Gastroesophageal sphincter (tissue), 3 donors: ENCODE measurements around the gene QDPR.

Experiments used
- POLR2AphosphoS5 ChIP-seq: sonication (generic); formaldehyde crosslinking; IDR thresholded peaks from one replicate; pipeline ENCODE4 v1.6.1; 2017; ENCODE audit warnings: antibody characterized with exemption
- TF ChIP-seq, protein P1 (sequence below), 4 experiments: fragments of 200-600 bp in 2 of 4; fragments of 450-650 bp in 2 of 4; sonication (generic) in 1 of 4; IDR thresholded peaks; one replicate each; pipeline ENCODE4 v1.5.1; 2017 to 2019; ENCODE audit warnings: antibody characterized with exemption in 4 of 4, mild to moderate bottlenecking in 2 of 4, moderate library complexity in 2 of 4

GRCh38 chr4:17546222-17546621, 34.3 kb upstream of the QDPR start:
- TF ChIP-seq, protein P1, sequence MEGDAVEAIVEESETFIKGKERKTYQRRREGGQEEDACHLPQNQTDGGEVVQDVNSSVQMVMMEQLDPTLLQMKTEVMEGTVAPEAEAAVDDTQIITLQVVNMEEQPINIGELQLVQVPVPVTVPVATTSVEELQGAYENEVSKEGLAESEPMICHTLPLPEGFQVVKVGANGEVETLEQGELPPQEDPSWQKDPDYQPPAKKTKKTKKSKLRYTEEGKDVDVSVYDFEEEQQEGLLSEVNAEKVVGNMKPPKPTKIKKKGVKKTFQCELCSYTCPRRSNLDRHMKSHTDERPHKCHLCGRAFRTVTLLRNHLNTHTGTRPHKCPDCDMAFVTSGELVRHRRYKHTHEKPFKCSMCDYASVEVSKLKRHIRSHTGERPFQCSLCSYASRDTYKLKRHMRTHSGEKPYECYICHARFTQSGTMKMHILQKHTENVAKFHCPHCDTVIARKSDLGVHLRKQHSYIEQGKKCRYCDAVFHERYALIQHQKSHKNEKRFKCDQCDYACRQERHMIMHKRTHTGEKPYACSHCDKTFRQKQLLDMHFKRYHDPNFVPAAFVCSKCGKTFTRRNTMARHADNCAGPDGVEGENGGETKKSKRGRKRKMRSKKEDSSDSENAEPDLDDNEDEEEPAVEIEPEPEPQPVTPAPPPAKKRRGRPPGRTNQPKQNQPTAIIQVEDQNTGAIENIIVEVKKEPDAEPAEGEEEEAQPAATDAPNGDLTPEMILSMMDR (IDR thresholded peaks at IDR 0.05): no peak
- no peak for TF ChIP-seq POLR2AphosphoS5
